GM19351 (cell line): ENCODE measurements around the gene SGTA.

ENCODE experiments used
- ATAC-seq: cut with Tn5 transposase; IDR thresholded peaks from one replicate; pipeline ENCODE4 v1.9.1; 2021; ENCODE audit warnings: mild to moderate bottlenecking, moderate library complexity; ENCODE audit not compliant: unreplicated experiment

Gene SGTA

GRCh38 chr19:2756921-2757881 lies 25.9 kb downstream of the SGTA start:
- no peak for ATAC-seq

- no peak for ATAC-seq
These were observed 26.6 kb downstream of the SGTA start for GRCh38 chr19:2756477-2756876.

DNA sequence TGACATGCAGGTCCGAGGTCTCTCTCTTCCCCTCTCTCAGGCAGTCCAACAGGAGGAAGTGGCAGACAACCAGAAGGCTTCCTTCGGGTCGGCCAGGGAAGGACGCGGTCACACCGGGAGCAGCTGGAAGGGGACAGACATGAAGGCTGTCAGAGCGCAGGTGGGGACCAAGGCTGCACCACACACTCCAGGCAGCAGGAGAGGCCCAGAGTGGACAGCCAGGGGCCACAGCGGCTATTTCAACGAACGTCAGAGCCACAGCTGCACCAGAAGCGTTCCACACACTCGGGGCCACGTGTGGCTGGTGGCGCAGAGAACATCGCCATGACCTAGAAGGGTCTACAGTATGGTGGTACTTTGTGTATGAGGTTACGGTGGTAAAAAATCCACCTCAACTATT lies 27.3 kb downstream of the SGTA start:
- no peak for ATAC-seq

DNA sequence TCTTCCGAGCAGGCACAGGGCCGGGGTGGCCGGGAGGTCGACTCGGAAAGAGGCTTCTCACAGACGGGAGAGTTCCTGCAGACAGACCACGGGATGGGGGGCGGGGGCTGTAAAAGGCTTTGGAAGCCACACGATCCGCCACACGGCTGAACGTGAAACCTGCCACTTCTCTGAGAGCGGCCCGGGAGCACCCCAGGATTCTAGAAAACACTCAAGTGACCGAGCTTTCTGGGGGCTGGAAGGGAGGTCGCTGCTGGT lies 27.7 kb downstream of the SGTA start:
- ATAC-seq, result no peak

GRCh38 chr19:2754659-2755447 lies 28.2 kb downstream of the SGTA start:
- ATAC-seq, result no peak

- ATAC-seq, result no peak
These were observed 31.6 kb downstream of the SGTA start for GRCh38 chr19:2751438-2751830.

DNA sequence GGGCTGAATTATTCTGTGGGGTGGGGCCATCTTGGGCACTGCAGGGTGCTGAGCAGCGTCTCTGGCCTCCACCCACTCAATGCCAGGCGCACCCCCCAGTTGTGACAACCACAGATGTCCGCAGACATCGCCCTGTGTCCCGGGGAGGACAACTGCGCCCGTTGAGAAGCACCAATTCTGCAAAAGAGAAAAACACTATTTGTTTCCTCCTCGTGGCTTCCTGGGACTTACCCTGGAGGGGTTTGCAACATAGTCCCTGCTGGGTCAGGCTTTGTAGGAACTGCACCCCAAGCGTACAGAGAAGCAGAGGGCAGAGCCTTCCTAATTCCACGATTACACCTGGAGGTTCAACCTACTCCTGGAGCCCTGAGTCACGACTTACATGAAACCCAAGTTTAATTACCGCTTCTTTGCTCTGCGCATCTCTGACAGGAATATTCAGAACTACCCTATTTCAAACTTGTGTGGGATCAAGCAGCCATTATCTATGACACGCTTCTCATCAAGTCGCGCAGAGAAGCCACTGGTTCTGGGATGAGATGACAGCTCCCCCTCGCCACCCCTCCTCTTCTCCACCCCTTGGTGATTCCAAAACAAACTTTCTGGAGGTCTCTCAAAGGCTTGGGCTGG lies 32.1 kb downstream of the SGTA start:
- ATAC-seq, result no peak

DNA sequence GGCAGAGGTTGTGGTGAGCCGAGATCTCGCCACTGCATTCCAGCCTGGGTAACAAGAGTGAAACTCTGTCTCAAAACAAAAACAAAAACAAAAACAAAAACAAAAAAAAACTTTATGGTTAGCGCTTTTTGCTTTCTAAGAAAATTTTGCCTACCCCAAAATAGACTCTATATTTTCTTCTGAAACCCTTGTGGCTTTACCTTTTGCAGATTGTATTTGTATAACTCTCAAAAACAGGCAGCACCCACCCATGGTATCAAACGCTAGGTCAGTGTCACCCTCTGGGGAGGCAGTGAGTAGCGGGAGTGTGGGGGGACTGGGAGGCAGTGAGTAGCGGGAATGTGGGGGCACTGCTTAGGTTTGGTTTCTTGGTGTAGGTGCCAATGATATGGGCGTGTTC lies 35.7 kb downstream of the SGTA start:
- no peak for ATAC-seq

- ATAC-seq, result no peak
These were observed 39.0 kb downstream of the SGTA start for GRCh38 chr19:2744113-2744512.

- no peak for ATAC-seq
These were observed 40.0 kb downstream of the SGTA start for GRCh38 chr19:2743099-2743498.

DNA sequence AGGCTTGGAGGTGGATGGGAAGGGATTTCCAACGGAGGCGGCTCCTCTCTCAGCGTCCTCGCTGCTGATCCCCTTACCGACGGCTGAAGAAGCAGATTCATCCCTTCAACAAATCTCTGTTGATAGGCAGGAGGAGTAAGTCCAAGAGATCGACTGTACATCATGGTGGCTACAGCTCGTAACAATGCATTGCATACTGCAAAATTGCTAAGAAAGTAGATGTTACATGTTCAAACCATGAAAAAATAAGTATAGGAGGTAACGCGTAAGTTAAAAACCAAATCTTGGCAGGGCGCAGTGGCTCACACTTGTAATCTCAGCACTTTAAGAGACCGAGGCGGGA lies 42.8 kb downstream of the SGTA start:
- no peak for ATAC-seq

DNA sequence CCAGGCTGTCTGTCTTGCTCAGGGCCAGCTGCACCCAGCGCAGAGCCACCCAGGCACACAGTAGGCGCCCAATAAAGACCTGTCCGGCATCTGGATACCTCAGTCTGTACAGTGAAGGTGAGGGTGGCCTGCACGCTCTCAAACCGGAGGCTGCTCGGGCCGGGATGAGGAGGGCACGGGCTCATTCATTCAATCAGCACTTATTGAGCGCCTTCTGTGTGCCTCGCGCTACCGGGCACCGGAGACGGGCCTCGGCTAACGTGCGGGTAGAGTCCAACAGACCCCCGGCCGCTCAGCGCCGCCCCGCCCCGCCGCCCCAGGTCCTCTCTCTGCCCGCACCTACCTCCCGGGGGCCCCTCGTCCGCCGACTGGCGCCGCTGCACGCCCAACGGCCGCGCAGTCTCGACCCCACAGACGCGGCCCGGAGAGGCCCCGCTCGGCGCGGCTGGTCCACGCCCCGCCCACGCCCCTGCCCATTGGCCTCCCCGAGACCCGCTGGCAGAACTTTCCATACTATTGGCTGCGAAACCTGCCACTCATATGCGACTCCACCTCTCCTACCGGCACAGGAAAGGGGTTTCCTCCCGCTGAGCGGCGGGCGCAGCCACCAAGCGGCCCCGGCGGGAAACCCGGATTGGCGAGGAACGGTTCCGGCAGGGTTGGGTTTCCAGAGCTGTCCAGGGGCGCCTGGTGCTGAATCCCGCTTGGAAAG lies 43.3 kb downstream of the SGTA start, which contains the start of gene SLC39A3:
TSS of gene SLC39A3 (minus strand) at position 416 of the 712 bp plus-strand sequence. CDS start 2,760 bp downstream, outside the sequence.
- peak; percentile 94 for ATAC-seq

GRCh38 chr19:2736550-2737190 lies 46.4 kb downstream of the SGTA start:
- ATAC-seq, result no peak

GRCh38 chr19:2735374-2735773 lies 47.7 kb downstream of the SGTA start:
- no peak for ATAC-seq

DNA sequence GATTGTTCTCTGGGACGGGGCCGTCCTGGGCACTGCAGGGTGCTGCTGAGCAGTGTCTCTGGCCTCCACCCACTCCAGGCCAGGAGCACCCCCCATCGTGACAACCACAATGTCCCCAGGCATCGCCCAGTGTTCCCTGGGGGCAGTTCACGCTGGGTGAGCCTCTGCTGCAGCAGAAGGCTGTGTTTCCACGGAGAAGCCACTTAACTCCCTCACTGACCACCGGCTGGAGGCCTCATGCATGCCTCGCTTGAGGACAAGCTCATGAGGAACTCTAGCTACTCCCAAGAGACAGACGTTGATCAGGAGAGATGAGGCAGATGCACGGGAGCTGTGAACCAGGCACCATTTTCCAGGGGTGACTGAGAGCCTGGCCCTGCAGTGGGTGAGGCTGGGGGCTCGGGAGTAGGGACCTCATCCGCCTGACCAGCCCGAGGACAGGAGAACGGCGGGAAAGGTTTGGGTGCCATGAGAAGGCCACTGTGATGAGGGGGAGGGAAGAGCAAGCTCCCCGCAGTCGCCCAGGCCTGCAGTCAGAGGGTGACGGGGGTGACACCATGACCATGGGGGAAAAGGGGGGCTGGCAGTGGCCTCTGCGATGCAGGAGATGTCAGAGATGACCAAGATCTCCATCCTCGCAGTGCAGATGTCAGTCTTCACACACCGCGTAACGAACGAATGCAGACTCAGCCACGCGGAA lies 48.3 kb downstream of the SGTA start:
- no peak for ATAC-seq

DNA sequence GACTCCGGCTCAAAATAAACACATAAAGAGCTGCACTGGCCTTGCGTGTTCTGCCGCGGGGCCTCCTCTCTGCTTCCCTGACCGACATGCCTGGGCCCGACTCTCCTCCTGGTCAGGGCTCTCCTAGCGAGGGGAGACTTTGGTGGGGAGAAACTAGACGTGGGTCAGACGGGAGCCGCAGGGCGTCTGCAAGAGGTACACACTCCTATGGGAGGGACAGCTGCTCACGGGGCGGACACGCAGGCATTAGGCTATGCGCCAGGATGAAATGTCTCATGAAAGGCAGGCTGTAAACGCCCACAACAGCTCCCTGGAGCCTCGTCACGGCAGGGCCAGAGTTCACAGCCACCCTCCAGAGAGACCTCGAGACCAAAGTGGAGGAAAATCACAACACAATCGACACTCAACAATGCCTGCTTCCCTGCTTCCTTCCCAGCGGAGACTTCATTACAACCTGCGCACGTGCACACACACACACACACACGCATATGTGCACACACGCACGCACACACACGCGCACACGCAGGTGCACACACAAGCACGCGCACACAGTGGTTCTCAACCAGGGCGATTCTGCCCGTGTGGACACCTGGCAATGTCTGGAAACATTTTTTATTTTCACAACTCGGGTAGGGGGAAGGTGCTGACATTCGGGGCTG lies 49.0 kb downstream of the SGTA start:
- ATAC-seq, result no peak

GRCh38 chr19:2732883-2733282 lies 50.2 kb downstream of the SGTA start:
- no peak for ATAC-seq

DNA sequence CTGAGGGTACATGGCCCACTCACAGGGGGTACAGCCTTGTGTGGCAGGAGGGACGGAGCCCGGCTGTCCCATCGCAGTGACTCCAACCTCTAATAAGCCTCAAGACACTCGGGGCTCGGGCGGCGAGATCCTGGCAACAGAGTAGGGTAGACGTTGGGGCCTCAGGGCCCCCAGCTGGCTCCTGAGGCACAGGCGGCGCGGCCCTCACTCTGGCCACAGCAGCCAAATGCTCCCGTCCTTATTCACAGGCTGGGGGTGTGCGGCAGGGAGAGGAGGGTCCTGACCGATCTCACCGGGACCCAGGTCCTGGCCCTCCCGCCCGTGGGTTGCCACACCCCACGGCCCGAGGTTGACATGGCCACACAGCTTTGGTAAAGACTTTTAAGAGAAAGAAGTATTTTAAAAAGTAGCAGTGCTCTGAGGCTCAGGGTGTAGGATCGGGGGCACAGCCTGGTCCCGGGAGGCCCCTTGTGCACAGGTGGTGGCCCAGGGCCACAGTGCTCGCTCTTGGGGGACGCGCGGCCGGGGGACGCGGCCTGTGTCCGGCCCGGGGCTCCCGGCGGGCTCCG lies 50.8 kb downstream of the SGTA start:
- ATAC-seq, result no peak
